IMR-90 (cell line): ENCODE measurements around the gene SHISA2. TPM values are rescaled to one million over a fixed set of nuclear protein-coding genes. Genes with fewer than 3 reads are reported as not detected.

ENCODE experiments used
- ATAC-seq: fragments of 200-7000 bp; cut with Tn5 transposase; 2 replicates; pipeline ENCODE4 v1.9.1; 2020; ENCODE audit warnings: low read depth, mild to moderate bottlenecking, moderate library complexity
- BruUV-seq: library from RNA; stranded (reverse); fragments of 400-500 nt; replicated peaks from 2 replicates; lab custom pipeline; 2021; lab: Mats Ljungman, UMichigan
- CTCF ChIA-PET: fragments of 300-600 bp; formaldehyde crosslinking; extraction: SDS; loops from one replicate; lab custom pipeline; 2021; ENCODE audit warnings: antibody characterized with exemption; lab: Yijun Ruan, JAX
- POLR2A ChIA-PET: fragments of 300-600 bp; sonication (Branson Sonifier 250); formaldehyde crosslinking; loops from one replicate; lab custom pipeline; 2022; ENCODE audit warnings: antibody characterized with exemption; ENCODE audit not compliant: unreplicated experiment; lab: Charles Lee
- DNase-seq: peaks from one replicate; pipeline ENCODE4 v3.0.0; 2013
- H2AFZ ChIP-seq: replicated peaks from 2 replicates; pipeline ENCODE3; 2013; ENCODE audit warnings: low read length, mild to moderate bottlenecking; ENCODE audit not compliant: poor library complexity
- H2AK5ac ChIP-seq: 2 replicates; pipeline ENCODE4 v1.6.1; 2013; ENCODE audit warnings: low read depth, low read length, inconsistent platforms
- H2AK9ac ChIP-seq: replicated peaks from 2 replicates; pipeline ENCODE3; 2013; ENCODE audit warnings: mild to moderate bottlenecking, low read depth, low read length, moderate library complexity; ENCODE audit not compliant: poor library complexity
- H2BK120ac ChIP-seq: 2 replicates; pipeline ENCODE4 v1.6.1; 2013; ENCODE audit warnings: low read depth, low read length, inconsistent platforms
- H2BK15ac ChIP-seq: 3 replicates; pipeline ENCODE4 v1.6.1; 2013; ENCODE audit warnings: low read depth, low read length, inconsistent platforms
- H2BK20ac ChIP-seq: 2 replicates; pipeline ENCODE4 v1.6.1; 2013; ENCODE audit warnings: low read depth, mild to moderate bottlenecking, inconsistent platforms, low read length, moderate library complexity
- H2BK5ac ChIP-seq: 2 replicates; pipeline ENCODE4 v1.6.1; 2013; ENCODE audit warnings: mild to moderate bottlenecking, low read depth, low read length, inconsistent platforms; ENCODE audit not compliant: poor library complexity, severe bottlenecking
- H3K14ac ChIP-seq: replicated peaks from 2 replicates; pipeline ENCODE4 v1.6.1; 2013; ENCODE audit warnings: low read depth, low read length, inconsistent platforms
- H3K18ac ChIP-seq: 2 replicates; pipeline ENCODE4 v1.6.1; 2013; ENCODE audit warnings: low read depth, low read length, control low read depth
- H3K23ac ChIP-seq: 2 replicates; pipeline ENCODE4 v1.6.1; 2013; ENCODE audit warnings: low read depth, low read length, inconsistent platforms
- H3K27ac ChIP-seq: 2 replicates; pipeline ENCODE4 v1.5.1; 2013; ENCODE audit warnings: mild to moderate bottlenecking, control low read depth, low read length; ENCODE audit not compliant: insufficient read depth
- H3K27me3 ChIP-seq: 2 replicates; pipeline ENCODE4 v1.6.1; 2013; ENCODE audit warnings: low read length; ENCODE audit not compliant: control insufficient read depth, insufficient read depth
- H3K36me3 ChIP-seq: 2 replicates; pipeline ENCODE4 v1.6.1; 2013; ENCODE audit warnings: low read length, mixed read lengths; ENCODE audit not compliant: control insufficient read depth, insufficient read depth
- H3K4ac ChIP-seq: 2 replicates; pipeline ENCODE4 v1.6.1; 2013; ENCODE audit warnings: low read depth, low read length, inconsistent platforms
- H3K4me1 ChIP-seq: 2 replicates; pipeline ENCODE4 v1.6.1; 2013; ENCODE audit warnings: low read length, mixed read lengths; ENCODE audit not compliant: control insufficient read depth, insufficient read depth
- H3K4me2 ChIP-seq: 2 replicates; pipeline ENCODE4 v1.6.1; 2013; ENCODE audit warnings: low read depth, mild to moderate bottlenecking, control low read depth, low read length, moderate library complexity
- H3K4me3 ChIP-seq: 2 replicates; pipeline ENCODE4 v1.5.1; 2013; ENCODE audit warnings: low read depth, mild to moderate bottlenecking, control low read depth, low read length, moderate library complexity; ENCODE audit not compliant: insufficient read depth
- H3K56ac ChIP-seq: 2 replicates; pipeline ENCODE4 v1.6.1; 2013; ENCODE audit warnings: low read length, inconsistent platforms; ENCODE audit not compliant: insufficient read depth; ENCODE audit errors: extremely low read depth
- H3K79me1 ChIP-seq, 2 experiments: 2 replicates each; pipeline ENCODE4 v1.6.1; 2013; ENCODE audit warnings: low read length in 2 of 2, inconsistent platforms in 1 of 2, low read depth in 1 of 2
- H3K9ac ChIP-seq: 2 replicates; pipeline ENCODE4 v1.6.1; 2013; ENCODE audit warnings: low read depth, low read length, control low read depth
- H3K9me1 ChIP-seq: 2 replicates; pipeline ENCODE4 v1.6.1; 2013; ENCODE audit warnings: low read length, inconsistent platforms; ENCODE audit not compliant: insufficient read depth
- H3K9me3 ChIP-seq: 2 replicates; pipeline ENCODE4 v1.6.1; 2013; ENCODE audit warnings: low read length; ENCODE audit not compliant: control insufficient read depth, insufficient read depth
- H4K20me1 ChIP-seq: 2 replicates; pipeline ENCODE4 v1.6.1; 2013; ENCODE audit warnings: low read length, inconsistent platforms; ENCODE audit not compliant: insufficient read depth
- H4K5ac ChIP-seq: 2 replicates; pipeline ENCODE4 v1.6.1; 2013; ENCODE audit warnings: mild to moderate bottlenecking, low read depth, low read length, control low read depth
- H4K8ac ChIP-seq, 2 experiments: 2 replicates each; pipeline ENCODE4 v1.6.1; 2013; ENCODE audit warnings: low read depth in 2 of 2, low read length in 2 of 2, control low read depth in 1 of 2, inconsistent platforms in 1 of 2
- H4K91ac ChIP-seq: 2 replicates; pipeline ENCODE4 v1.6.1; 2013; ENCODE audit warnings: low read depth, low read length, inconsistent platforms; ENCODE audit not compliant: insufficient read depth
- BHLHE40 ChIP-seq: fragments of 150-350 bp; IDR thresholded peaks from 2 replicates; pipeline ENCODE4 v1.6.1; 2016; ENCODE audit warnings: mild to moderate bottlenecking, low read depth, low read length
- CEBPB ChIP-seq: IDR thresholded peaks from 2 replicates; pipeline ENCODE4 v1.6.1; 2012; ENCODE audit warnings: low read depth, low read length, improper control_type of control experiment
- CHD1 ChIP-seq: IDR thresholded peaks from 2 replicates; pipeline ENCODE4 v1.6.1; 2012; ENCODE audit warnings: low read depth, low read length, improper control_type of control experiment
- FOS ChIP-seq: fragments of 150-350 bp; IDR thresholded peaks from 2 replicates; pipeline ENCODE4 v1.6.1; 2016; ENCODE audit warnings: low read depth, low read length
- MAFK ChIP-seq: IDR thresholded peaks from 2 replicates; pipeline ENCODE4 v1.6.1; 2012; ENCODE audit warnings: low read depth, low read length, improper control_type of control experiment
- MXI1 ChIP-seq: IDR thresholded peaks from 2 replicates; pipeline ENCODE4 v1.6.1; 2012; ENCODE audit warnings: low read depth, mild to moderate bottlenecking, low read length, moderate library complexity, borderline replicate concordance
- NFE2L2 ChIP-seq: fragments of 150-350 bp; IDR thresholded peaks from 2 replicates; pipeline ENCODE4 v1.6.1; 2016; ENCODE audit warnings: low read depth, mild to moderate bottlenecking, low read length
- RAD21 ChIP-seq: IDR thresholded peaks from 2 replicates; pipeline ENCODE4 v1.6.1; 2012; ENCODE audit warnings: low read length, improper control_type of control experiment
- RCOR1 ChIP-seq: IDR thresholded peaks from 2 replicates; pipeline ENCODE4 v1.6.1; 2012; ENCODE audit warnings: mild to moderate bottlenecking, low read length, improper control_type of control experiment; ENCODE audit not compliant: insufficient replicate concordance
- RFX5 ChIP-seq: IDR thresholded peaks from 2 replicates; pipeline ENCODE4 v1.8.0; 2012; ENCODE audit warnings: low read depth, mild to moderate bottlenecking, low read length, moderate library complexity
- SMC3 ChIP-seq: fragments of 150-350 bp; IDR thresholded peaks from 2 replicates; pipeline ENCODE4 v1.6.1; 2016; ENCODE audit warnings: low read depth, mild to moderate bottlenecking, antibody characterized with exemption, low read length, moderate library complexity
- WGBS, 2 experiments: methylation state at CpG; one replicate each; pipeline versions ENCODE4 v1.1.5 to v1.1.7; 2013; ENCODE audit warnings: missing lambda C conversion rate in 2 of 2; ENCODE audit not compliant: insufficient read length in 1 of 2; ENCODE audit errors: extremely low coverage in 2 of 2; 5-methylcytosine and 5-hydroxymethylcytosine counted together
- dilution Hi-C: fragments of 300-500 bp; cut with HindIII; formaldehyde crosslinking; loops from one replicate; pipeline ENCODE4 v1.14.3; 2018; ENCODE audit warnings: low sequenced_read_pairs; ENCODE audit not compliant: unreplicated experiment
- in situ Hi-C: fragments of 300-500 bp; cut with MboI; formaldehyde crosslinking; loops from 3 replicates; pipeline ENCODE4 v1.14.3; 2019; ENCODE audit warnings: low sequenced_read_pairs, inconsistent platforms, mixed read lengths
- intact Hi-C: fragments of 100-400 bp; cut with micrococcal nuclease; formaldehyde crosslinking; loops from 2 replicates; pipeline ENCODE4 v1.10.0; 2022
- polyA plus RNA-seq, 3 experiments: library from polyadenylated mRNA; depleted of rRNA; stranded (reverse); fragments of >200 nt; gene quantifications; 2 replicates each; pipeline ENCODE4 v1.2.3, GENCODE V29; 2012; ENCODE audit warnings: low replicate concordance in 1 of 3
- total RNA-seq: library from RNA; depleted of rRNA; stranded (reverse); fragments of >200 nt; gene quantifications from 2 replicates; pipeline ENCODE4 v1.2.3, GENCODE V29; 2012
- TF ChIP-seq, protein P1 (sequence below): conservative IDR thresholded peaks from 2 replicates; pipeline ENCODE4 v1.5.1; 2012; ENCODE audit warnings: mild to moderate bottlenecking, low read depth, low read length, improper control_type of control experiment
- TF ChIP-seq, protein P2 (sequence below): fragments of 150-350 bp; IDR thresholded peaks from 2 replicates; pipeline ENCODE4 v1.6.1; 2017; ENCODE audit warnings: mild to moderate bottlenecking, antibody characterized with exemption, low read length, low read depth

Gene SHISA2
- total and polyA plus RNA-seq, 2 of the 4 experiments (the other 2 are of a cell fraction): not detected

DNA sequence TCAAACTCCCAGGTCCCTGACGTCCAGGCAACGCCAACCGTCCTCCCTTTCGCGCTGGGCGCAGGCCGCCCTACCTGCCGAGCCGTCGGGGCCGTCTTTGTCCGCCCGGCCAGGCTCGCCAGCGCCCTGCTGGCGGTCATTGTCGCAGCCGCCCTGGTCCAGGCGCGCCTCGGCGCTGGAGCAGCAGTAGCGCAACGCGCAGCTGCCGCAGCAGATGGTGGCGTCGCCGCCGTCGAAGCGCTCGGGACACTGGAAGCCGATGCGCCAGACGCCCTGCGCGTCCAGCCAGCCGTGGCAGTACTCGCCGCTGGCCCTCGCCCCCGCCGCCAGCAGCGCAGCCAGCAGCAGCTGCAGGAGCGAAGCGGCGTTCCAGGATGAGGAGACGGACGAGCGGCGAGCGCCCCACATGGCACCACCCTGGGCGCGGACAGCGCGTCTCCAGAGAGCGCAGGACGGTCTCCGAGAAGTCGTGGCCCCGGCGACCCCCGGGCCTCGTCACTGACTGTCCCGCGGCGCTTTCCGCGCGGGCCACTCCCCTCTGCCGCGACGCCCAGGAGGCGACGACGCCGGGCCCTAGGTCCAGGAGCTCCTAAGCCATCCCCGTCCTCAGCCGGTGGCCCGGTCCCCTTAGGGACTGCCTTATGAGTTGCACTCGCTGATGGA is 1.1 kb downstream of the SHISA2 start:
- no peak overlapping the region for H2AK9ac ChIP-seq
- H2AK5ac ChIP-seq: no peak overlapping the region
- DNase-seq: no peak
- ChIA-PET POLR2A (no interaction called here), CTCF (no interaction called here)
- TF ChIP-seq NFE2L2 (no peak), RCOR1 (no peak), MXI1 (no peak), RFX5 (no peak), RAD21 (no peak), BHLHE40 (no peak), CHD1 (no peak), CEBPB (no peak), FOS (no peak), SMC3 (no peak), MAFK (no peak)
- TF ChIP-seq, protein P1, sequence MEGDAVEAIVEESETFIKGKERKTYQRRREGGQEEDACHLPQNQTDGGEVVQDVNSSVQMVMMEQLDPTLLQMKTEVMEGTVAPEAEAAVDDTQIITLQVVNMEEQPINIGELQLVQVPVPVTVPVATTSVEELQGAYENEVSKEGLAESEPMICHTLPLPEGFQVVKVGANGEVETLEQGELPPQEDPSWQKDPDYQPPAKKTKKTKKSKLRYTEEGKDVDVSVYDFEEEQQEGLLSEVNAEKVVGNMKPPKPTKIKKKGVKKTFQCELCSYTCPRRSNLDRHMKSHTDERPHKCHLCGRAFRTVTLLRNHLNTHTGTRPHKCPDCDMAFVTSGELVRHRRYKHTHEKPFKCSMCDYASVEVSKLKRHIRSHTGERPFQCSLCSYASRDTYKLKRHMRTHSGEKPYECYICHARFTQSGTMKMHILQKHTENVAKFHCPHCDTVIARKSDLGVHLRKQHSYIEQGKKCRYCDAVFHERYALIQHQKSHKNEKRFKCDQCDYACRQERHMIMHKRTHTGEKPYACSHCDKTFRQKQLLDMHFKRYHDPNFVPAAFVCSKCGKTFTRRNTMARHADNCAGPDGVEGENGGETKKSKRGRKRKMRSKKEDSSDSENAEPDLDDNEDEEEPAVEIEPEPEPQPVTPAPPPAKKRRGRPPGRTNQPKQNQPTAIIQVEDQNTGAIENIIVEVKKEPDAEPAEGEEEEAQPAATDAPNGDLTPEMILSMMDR: no peak
- TF ChIP-seq, protein P2, sequence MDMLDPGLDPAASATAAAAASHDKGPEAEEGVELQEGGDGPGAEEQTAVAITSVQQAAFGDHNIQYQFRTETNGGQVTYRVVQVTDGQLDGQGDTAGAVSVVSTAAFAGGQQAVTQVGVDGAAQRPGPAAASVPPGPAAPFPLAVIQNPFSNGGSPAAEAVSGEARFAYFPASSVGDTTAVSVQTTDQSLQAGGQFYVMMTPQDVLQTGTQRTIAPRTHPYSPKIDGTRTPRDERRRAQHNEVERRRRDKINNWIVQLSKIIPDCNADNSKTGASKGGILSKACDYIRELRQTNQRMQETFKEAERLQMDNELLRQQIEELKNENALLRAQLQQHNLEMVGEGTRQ: no peak
- no peak overlapping the region for H3K14ac ChIP-seq
- H2BK20ac ChIP-seq: no peak overlapping the region
- no peak overlapping the region for H3K27ac ChIP-seq
- H3K9me3 ChIP-seq: no peaks in the 10 kb centered on the region; the same call in 1 of the 2 replicates
- no peak overlapping the region for H2BK120ac ChIP-seq
- H2BK15ac ChIP-seq: no peak overlapping the region
- peaks cover 43% of the 10 kb centered on the region for H3K27me3 ChIP-seq
- no peaks in the 10 kb centered on the region for H3K36me3 ChIP-seq
- H4K5ac ChIP-seq: no peak overlapping the region
- no peak overlapping the region for H2AFZ ChIP-seq
- H3K4me2 ChIP-seq: no peak overlapping the region
- in situ Hi-C loops: no loop called here
- no peak overlapping the region for H3K18ac ChIP-seq
- H3K56ac ChIP-seq: no peak overlapping the region
- no TSS peak for BruUV-seq
- no peak for ATAC-seq
- dilution Hi-C loops: no loop called here
- H3K23ac ChIP-seq: no peak overlapping the region
- no peaks in the 10 kb centered on the region for H3K9me1 ChIP-seq
- intact Hi-C loops: no loop called here
- H4K8ac ChIP-seq: no peak overlapping the region
- no peaks in the 10 kb centered on the region for H4K20me1 ChIP-seq
- H3K79me1 ChIP-seq: no peaks in the 10 kb centered on the region
- H2BK5ac ChIP-seq: no peak overlapping the region
- H3K4me3 ChIP-seq: no peak overlapping the region
- no peak overlapping the region for H3K4ac ChIP-seq
- no peak overlapping the region for H3K9ac ChIP-seq
- no peak overlapping the region for H4K91ac ChIP-seq
- H3K4me1 ChIP-seq: no peaks in the 10 kb centered on the region
- 1% methylated on average over 65 of the region's 82 CpGs; no CpG with 5 or more reads in 1 of the 2 experiments for WGBS, 2 experiments
